Measurements from ENCODE around the gene DERL2. TPM values are rescaled to one million over a fixed set of nuclear protein-coding genes. Genes with fewer than 3 reads are reported as not detected.

DERL2 gene
- total RNA-seq, 6 experiments from 2014 or later: 31.2 to 47.9 (median 43.2) TPM

DNA sequence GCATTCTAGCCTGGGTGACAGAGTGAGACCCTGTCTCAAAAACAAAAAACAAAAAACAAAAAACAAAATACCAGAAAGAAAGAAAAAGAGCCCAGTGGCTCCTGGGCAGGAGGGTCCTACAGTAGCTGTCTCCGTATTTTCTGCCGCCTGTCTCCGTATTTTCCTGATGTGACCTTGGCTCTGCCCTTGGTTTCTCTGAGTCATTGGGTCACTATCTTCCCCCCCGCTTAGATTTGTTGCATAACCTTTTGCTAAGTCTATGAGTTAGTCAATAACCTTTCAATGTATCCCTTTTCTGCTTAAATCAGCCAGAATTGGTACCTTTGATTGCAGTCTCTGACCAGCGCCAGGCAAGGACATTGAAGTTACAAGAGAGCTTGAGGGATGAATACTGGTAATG is 37.3 kb upstream of the DERL2 start:
- TF ChIP-seq, protein P1, sequence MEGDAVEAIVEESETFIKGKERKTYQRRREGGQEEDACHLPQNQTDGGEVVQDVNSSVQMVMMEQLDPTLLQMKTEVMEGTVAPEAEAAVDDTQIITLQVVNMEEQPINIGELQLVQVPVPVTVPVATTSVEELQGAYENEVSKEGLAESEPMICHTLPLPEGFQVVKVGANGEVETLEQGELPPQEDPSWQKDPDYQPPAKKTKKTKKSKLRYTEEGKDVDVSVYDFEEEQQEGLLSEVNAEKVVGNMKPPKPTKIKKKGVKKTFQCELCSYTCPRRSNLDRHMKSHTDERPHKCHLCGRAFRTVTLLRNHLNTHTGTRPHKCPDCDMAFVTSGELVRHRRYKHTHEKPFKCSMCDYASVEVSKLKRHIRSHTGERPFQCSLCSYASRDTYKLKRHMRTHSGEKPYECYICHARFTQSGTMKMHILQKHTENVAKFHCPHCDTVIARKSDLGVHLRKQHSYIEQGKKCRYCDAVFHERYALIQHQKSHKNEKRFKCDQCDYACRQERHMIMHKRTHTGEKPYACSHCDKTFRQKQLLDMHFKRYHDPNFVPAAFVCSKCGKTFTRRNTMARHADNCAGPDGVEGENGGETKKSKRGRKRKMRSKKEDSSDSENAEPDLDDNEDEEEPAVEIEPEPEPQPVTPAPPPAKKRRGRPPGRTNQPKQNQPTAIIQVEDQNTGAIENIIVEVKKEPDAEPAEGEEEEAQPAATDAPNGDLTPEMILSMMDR (IDR thresholded peaks at IDR 0.05): no peak
- no peak for TF ChIP-seq POLR2A (IDR thresholded peaks at IDR 0.05)
- H3K36me3 ChIP-seq: no peaks in the 10 kb centered on the region
- 70% methylated on average over 5 of the region's 5 CpGs for WGBS (ENCODE audit: insufficient coverage, low coverage, low lambda C conversion rate, missing lambda C conversion rate)
- no peaks in the 10 kb centered on the region for H3K27me3 ChIP-seq
- ATAC-seq (no peak), DNase-seq (no peak)
- H3K27ac ChIP-seq: no peak overlapping the region
- H3K4me1 ChIP-seq: no peaks in the 10 kb centered on the region
- intact Hi-C loops (cut with DNase I): no loop called here
- H3K4me3 ChIP-seq: no peak overlapping the region
- H3K9me3 ChIP-seq: no peaks in the 10 kb centered on the region

DNA sequence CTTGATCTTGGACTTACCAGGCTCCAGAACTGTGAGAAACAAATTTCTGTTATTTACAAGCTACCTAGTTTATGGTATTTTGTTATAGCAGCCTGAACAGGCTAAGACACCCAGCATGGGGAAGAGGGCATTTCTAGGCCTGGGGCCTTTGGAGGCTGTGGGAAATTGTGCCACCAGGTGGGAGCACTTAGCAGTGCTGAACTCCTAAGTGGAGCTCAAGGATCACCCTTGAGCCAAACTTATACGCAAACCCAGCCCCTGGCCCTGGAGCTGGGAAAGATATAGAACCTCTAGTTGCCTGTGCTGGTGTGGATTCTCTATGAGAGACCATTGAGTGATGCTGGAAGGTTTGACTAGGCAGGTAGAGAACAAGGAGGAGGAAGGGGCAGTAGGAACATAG is 36.5 kb upstream of the DERL2 start:
- intact Hi-C loops (cut with DNase I): no loop called here
- Histone ChIP-seq H3K4me3 (no peak overlapping the region), H3K36me3 (no peaks in the 10 kb centered on the region), H3K4me1 (no peaks in the 10 kb centered on the region), H3K9me3 (no peaks in the 10 kb centered on the region), H3K27me3 (no peaks in the 10 kb centered on the region), H3K27ac (no peak overlapping the region)
- ATAC-seq: no peak
- no peak for DNase-seq
- TF ChIP-seq POLR2A (IDR thresholded peaks at IDR 0.05): no peak
- TF ChIP-seq, protein P1 (IDR thresholded peaks at IDR 0.05): no peak
- no CpG with 5 or more reads among the region's 1 CpG for WGBS (ENCODE audit: insufficient coverage, low coverage, low lambda C conversion rate, missing lambda C conversion rate)

DNA sequence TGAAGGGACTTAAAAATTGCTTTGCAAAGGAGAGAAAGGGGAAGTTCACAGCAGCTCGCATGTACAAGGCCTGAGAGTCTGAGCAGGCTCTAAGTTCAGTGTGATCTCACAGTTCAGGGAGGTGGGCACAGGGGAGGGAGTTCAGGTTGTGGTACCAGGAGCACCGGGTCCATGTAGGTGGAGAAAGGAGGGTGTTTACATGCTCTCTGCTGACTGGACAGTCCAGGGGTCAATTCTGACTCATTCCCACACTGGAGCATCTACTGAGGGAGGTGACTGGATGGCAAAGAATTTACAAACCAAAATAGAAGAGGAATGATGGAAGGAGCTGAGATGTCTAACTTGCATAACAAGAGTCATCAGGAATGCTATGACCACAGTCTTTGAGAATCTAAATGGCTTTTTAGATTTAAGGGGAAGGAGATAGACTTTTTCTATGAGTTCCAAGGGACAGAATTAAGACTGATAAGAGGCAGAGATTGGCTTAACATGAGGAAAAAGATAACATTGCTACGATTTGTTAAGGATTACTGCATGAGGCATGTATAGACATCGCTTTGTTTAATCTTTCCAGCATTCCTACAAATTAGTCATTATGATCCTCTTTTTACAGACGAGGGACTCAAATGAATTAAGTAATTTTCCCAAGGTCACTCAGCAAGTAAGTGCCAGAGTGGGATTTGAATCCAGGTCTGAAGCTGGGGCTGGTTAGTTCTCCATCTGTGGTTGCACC is 30.2 kb upstream of the DERL2 start:
- Histone ChIP-seq H3K27me3 (no peaks in the 10 kb centered on the region), H3K9me3 (no peaks in the 10 kb centered on the region), H3K4me1 (no peaks in the 10 kb centered on the region), H3K27ac (no peak overlapping the region), H3K4me3 (no peak overlapping the region), H3K36me3 (no peaks in the 10 kb centered on the region)
- peak in 1 of 4 donors; percentile 85 for ATAC-seq
- no peak for DNase-seq
- WGBS (ENCODE audit: insufficient coverage, low coverage, low lambda C conversion rate, missing lambda C conversion rate): 43% methylated on average over 5 of the region's 5 CpGs
- intact Hi-C loops (cut with DNase I): no loop called here
- TF ChIP-seq, protein P1 (IDR thresholded peaks at IDR 0.05): no peak
- TF ChIP-seq POLR2A (IDR thresholded peaks at IDR 0.05): no peak

DNA sequence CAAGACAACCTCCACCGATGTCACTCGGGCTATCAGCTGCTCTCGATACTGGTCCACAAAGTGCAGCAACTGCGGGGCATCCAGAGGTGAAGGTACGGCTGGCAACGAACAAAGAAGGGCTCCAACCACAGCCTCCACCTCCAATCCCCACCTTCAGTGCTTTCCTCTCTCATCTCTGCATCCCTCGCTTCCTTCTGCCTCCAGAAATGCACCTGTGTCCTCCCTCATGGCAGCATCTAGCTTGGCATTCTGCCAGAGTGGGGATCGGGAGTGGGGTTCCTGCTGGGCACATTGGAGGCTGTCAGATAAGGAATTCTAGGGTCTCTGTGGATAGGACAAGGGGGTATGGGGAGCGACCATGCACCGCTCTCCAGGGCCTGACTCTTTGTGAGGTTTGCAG is 29.0 kb upstream of the DERL2 start:
- TF ChIP-seq, protein P1 (IDR thresholded peaks at IDR 0.05): no peak
- no peak for TF ChIP-seq POLR2A (IDR thresholded peaks at IDR 0.05)
- no peaks in the 10 kb centered on the region for H3K36me3 ChIP-seq
- 100% methylated on average over 1 of the region's 10 CpGs for WGBS (ENCODE audit: insufficient coverage, low coverage, low lambda C conversion rate, missing lambda C conversion rate)
- no peak overlapping the region for H3K27ac ChIP-seq
- intact Hi-C loops (cut with DNase I): no loop called here
- DNase-seq (no peak), ATAC-seq (no peak)
- H3K4me3 ChIP-seq: no peak overlapping the region
- H3K9me3 ChIP-seq: no peaks in the 10 kb centered on the region
- H3K27me3 ChIP-seq: no peaks in the 10 kb centered on the region
- H3K4me1 ChIP-seq: no peaks in the 10 kb centered on the region
